ENCODE results near the gene PTPN20.

Gene PTPN20

DNA sequence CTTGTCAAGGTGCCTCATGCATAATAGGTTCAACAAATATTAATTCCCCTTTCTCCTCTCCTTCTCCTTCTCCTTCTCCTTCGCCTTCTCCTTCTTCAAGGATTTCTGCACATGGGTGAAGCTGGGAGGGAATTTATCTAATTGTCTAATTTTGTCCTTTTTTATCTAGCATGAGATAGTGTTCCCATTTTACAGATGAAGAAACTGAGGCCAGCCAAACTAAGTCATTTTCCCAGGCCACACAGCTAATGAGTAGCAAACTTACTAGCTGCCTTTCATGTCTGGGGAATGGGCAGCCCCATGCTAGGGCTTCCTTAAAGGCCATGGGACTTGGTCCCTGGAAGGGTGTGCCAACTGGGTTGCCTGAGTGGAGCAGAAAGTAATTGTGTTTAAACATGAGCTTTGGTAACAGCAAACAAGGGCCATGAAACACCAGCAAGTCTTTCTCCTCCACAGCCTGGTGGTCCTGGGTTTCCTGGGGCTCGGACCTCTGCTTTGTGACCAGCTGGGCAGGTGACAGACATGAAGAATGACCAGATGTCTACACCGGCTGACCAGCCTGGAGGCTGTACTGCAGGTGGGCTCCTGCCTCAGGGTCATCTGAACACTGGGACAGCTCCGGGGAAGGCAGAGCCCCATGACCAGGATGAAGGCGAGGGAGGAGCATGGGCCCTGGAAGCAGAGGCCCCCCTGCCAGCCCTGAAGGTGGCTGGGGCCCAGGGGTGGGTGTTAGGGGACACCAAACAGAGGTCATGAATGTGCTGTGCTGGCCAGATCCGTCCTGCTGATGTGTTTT, 138.0 kb downstream of the PTPN20 start:
- DNase-seq = no peak

DNA sequence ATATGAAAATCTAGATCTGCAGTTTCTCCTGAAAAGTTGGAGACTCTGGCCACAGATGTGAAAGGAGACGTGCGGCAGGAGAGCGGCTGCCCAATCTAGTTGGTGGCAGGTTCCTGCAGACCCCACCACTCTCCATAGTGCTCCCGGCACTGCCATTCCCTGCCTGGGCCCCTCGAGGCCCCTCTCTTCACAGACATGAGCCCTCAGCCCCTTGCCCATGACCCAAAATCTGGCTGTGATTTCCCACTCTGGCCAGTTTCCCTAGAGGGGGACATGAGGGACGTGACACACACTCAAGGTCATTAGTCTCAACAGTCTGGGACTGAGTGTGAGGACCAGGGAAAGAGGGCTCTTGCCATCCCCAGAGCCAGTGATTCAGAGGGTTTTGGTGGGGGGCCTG, 138.7 kb downstream of the PTPN20 start:
- no peak for DNase-seq

DNA sequence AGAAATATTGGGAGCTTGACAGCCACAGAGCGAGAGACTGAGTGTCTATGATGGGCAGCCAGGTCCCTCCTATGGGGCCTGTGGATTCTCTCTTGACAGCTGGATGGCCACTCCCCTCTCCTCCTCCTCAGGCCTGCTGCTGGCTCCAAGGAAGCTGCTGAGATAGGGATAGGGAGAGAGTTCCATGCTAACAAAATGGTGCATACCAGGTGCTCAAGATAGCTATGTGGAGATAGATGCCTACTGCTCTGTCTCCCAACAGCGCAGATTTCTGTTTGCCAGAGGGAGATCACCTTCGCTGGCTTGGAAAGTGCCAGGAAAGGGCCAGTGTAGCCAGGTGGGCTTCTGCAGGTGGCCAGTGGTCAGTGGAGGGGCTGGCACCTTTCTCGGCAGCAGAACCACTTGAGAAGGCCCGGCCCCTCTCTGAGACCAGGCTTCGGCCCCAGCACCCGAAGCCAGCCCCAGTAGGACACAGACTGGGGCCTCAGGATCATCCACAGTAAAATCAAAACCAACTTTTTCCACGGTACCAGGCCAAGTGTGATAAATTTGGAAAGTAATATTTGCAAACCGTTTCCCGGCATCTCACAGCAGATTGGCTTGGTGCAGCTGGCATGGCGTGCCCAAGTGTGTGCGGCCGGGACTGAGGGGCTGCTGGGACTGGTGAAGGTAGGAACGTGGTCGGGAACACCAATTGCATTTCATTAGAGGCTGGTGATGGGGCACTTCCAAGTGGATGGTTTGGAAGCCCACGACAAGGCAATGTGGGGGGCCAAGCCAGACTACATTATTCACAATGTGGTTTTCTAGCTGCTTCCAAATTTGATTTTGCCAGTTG, 139.6 kb downstream of the PTPN20 start:
- DNase-seq = no peak

DNA sequence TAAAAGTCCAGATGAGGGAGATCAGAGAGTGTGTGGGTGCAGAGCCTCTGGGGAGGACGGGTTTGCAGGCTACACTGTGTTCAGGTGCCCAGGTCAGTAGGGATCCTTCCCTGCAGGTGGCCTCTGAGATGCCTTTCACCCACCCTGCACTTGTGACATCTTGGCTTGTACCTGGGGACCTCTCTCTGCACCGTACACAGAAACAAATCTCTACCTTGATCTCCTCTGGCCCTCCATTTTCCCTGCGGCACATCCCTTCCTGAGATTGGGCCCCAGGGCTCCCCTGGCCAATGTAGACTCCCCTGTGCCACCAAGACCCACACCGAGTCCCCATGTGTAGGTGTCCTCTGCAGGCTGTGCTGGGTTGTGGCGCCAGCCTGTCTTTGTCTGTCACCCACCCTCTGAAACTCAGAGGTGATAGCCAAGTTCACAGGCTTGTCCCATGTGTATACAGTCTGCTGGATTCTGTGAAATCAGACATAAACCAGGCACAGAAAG, 140.6 kb downstream of the PTPN20 start:
- DNase-seq = no peak

All from activated CD8-positive, alpha-beta memory T cell treated with anti-CD3 and anti-CD28 coated beads, Interleukin-2, amount 50 U/mL, for 4 hours (primary cell).